ENCODE measurements around the gene MATN3. TPM values are rescaled to one million over a fixed set of nuclear protein-coding genes. Genes with fewer than 3 reads are reported as not detected.

The MATN3 gene
- total RNA-seq, 1 donor from 2014 or later: 0.26 TPM

GRCh38 chr2:20044778-20045177 is 32.3 kb upstream of the MATN3 start:
- DNase-seq (ENCODE audit: low read depth) (no peak), FAIRE-seq (no peak)
- peaks cover 5% of the 10 kb centered on the region for H3K36me3 ChIP-seq (ENCODE audit: control insufficient read depth, insufficient read depth, low read length)
- no peak for TF ChIP-seq CTCF (IDR thresholded peaks at IDR 0.05; ENCODE audit: insufficient read depth, low read length, severe bottlenecking)
- H3K4me3 ChIP-seq (ENCODE audit: low read depth, low read length): no peak overlapping the region
- no peaks in the 10 kb centered on the region for H3K27me3 ChIP-seq (ENCODE audit: control insufficient read depth, insufficient read depth, low read length)

DNA sequence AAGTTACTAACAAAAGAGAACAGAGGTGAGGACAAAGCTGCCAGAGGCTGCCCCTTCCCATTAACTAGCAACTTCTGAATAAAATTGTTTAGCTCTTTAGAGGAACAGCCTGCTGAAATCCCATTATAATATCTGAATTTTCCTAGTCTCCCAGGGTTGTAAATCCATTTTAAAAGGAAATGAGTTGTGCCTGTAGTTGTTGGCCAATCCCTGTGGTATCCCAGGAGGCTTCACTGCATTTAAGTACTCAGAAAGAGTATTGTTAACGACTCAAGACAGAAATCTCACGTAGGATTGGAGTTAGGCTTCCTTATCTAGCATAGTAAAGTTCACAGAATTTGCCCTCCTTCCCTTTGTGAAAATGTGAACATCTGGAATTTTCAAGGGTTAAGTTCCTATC is 30.1 kb upstream of the MATN3 start:
- no peak for DNase-seq (ENCODE audit: low read depth)
- Histone ChIP-seq H3K27me3 (ENCODE audit: control insufficient read depth, insufficient read depth, low read length) (no peaks in the 10 kb centered on the region), H3K36me3 (ENCODE audit: control insufficient read depth, insufficient read depth, low read length) (peaks cover 10% of the 10 kb centered on the region), H3K4me3 (ENCODE audit: low read depth, low read length) (no peak overlapping the region)
- no peak for TF ChIP-seq CTCF (IDR thresholded peaks at IDR 0.05; ENCODE audit: insufficient read depth, low read length, severe bottlenecking)
- FAIRE-seq: no peak

DNA sequence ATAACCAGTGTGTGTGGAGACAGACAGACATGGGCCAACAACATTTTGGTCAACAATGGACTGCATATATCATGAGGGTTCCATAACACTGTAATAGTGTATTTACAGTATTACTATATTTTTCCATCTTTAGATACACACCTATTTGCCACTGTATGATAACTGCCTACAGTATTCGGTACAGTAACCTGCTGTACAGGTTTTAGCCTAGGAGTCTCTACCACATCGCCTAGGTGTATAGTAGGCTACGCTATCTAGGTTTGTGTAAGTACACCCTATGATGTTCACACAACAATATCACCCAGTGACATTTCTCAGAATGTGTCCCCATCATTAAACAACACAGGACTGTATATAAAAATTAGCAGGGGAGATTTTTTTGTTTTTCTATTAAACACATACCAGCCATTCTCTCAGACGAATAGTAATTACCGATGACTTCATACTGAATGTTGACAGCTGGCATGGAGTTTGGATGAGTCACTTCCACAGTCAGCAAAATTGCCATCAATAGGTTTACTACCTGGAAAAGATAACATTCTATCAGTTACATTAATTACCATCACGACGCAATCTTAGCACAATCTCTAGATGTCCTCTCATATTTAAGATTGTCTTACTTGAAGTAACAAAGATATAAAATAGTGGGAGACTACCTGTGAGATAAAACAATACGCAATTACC is 28.2 kb upstream of the MATN3 start:
- Histone ChIP-seq H3K36me3 (ENCODE audit: control insufficient read depth, insufficient read depth, low read length) (peaks cover 16% of the 10 kb centered on the region), H3K4me3 (ENCODE audit: low read depth, low read length) (no peak overlapping the region), H3K27me3 (ENCODE audit: control insufficient read depth, insufficient read depth, low read length) (no peaks in the 10 kb centered on the region)
- peak; percentile 86 for DNase-seq (ENCODE audit: low read depth)
- FAIRE-seq: no peak
- no peak for TF ChIP-seq CTCF (IDR thresholded peaks at IDR 0.05; ENCODE audit: insufficient read depth, low read length, severe bottlenecking)

DNA sequence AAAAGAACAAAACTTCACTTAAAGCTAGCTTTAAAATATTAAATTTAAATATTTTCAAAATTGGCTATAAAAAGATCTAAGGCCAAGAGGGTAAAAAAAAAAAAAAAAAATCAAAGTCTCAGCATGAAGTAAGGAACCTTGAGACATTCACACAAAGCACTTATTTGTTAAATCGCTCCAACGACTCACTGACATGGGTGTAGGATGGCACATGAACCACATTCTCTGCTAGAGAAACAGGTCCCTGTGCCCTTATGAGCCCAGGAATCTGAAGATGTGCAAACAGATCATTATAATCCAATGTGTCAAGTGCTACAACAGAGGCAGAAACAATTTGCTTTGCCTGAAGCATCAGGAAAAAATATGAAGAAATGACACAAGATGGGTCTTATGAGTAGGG is 25.2 kb upstream of the MATN3 start:
- no peak for TF ChIP-seq CTCF (IDR thresholded peaks at IDR 0.05; ENCODE audit: insufficient read depth, low read length, severe bottlenecking)
- peaks cover 25% of the 10 kb centered on the region for H3K36me3 ChIP-seq (ENCODE audit: control insufficient read depth, insufficient read depth, low read length)
- DNase-seq (ENCODE audit: low read depth) (no peak), FAIRE-seq (no peak)
- no peak overlapping the region for H3K4me3 ChIP-seq (ENCODE audit: low read depth, low read length)
- no peaks in the 10 kb centered on the region for H3K27me3 ChIP-seq (ENCODE audit: control insufficient read depth, insufficient read depth, low read length)

DNA sequence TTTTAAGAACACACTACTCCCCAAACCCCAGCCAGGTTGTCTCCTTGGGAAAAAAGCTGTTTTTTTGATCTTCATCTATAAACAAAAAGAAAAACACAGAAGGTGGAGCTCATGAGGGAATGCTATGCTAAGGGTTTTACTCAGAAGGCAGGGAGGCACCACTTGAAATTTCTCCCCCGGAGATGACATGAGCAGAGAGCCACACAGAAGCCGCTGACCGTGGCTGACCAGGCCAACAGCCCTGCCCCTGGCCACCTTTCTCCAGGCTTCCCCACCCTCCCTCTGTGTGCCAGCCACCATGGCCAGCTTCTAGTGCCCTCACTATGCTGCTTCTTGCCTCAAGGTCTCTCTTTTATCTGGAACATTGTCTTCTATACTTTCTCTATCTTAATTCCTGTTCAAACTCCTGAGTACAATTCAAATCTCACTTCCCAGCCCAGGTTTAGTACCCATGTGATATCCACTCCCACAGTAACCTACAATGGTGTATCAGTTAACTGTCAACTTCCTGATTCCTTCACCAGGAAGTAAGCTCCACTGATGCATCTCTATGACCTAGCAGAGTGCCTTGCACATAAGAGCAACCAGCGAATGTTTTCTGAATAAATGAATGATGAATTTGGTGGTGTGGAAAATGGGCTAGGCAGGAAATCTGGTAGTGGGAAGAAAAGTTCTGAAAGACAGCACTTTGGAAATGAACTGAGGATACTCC is 23.6 kb upstream of the MATN3 start:
- H3K4me3 ChIP-seq (ENCODE audit: low read depth, low read length): no peak overlapping the region
- FAIRE-seq: no peak
- no peak for DNase-seq (ENCODE audit: low read depth)
- no peaks in the 10 kb centered on the region for H3K27me3 ChIP-seq (ENCODE audit: control insufficient read depth, insufficient read depth, low read length)
- TF ChIP-seq CTCF (IDR thresholded peaks at IDR 0.05; ENCODE audit: insufficient read depth, low read length, severe bottlenecking): no peak
- peaks cover 28% of the 10 kb centered on the region for H3K36me3 ChIP-seq (ENCODE audit: control insufficient read depth, insufficient read depth, low read length)
